IMR-90 (cell line): ENCODE data around the gene ELP4. TPM values are rescaled to one million over a fixed set of nuclear protein-coding genes. Genes with fewer than 3 reads are reported as not detected.

ENCODE experiments used
- ATAC-seq: fragments of 200-7000 bp; cut with Tn5 transposase; 2 replicates; pipeline ENCODE4 v1.9.1; 2020; ENCODE audit warnings: low read depth, mild to moderate bottlenecking, moderate library complexity
- BruUV-seq: library from RNA; stranded (reverse); fragments of 400-500 nt; replicated peaks from 2 replicates; lab custom pipeline; 2021; lab: Mats Ljungman, UMichigan
- CTCF ChIA-PET: fragments of 300-600 bp; formaldehyde crosslinking; extraction: SDS; loops from one replicate; lab custom pipeline; 2021; ENCODE audit warnings: antibody characterized with exemption; lab: Yijun Ruan, JAX
- POLR2A ChIA-PET: fragments of 300-600 bp; sonication (Branson Sonifier 250); formaldehyde crosslinking; loops from one replicate; lab custom pipeline; 2022; ENCODE audit warnings: antibody characterized with exemption; ENCODE audit not compliant: unreplicated experiment; lab: Charles Lee
- DNase-seq: peaks from one replicate; pipeline ENCODE4 v3.0.0; 2013
- H2AFZ ChIP-seq: replicated peaks from 2 replicates; pipeline ENCODE3; 2013; ENCODE audit warnings: low read length, mild to moderate bottlenecking; ENCODE audit not compliant: poor library complexity
- H2AK5ac ChIP-seq: 2 replicates; pipeline ENCODE4 v1.6.1; 2013; ENCODE audit warnings: low read depth, low read length, inconsistent platforms
- H2AK9ac ChIP-seq: replicated peaks from 2 replicates; pipeline ENCODE3; 2013; ENCODE audit warnings: mild to moderate bottlenecking, low read depth, low read length, moderate library complexity; ENCODE audit not compliant: poor library complexity
- H2BK120ac ChIP-seq: 2 replicates; pipeline ENCODE4 v1.6.1; 2013; ENCODE audit warnings: low read depth, low read length, inconsistent platforms
- H2BK15ac ChIP-seq: 3 replicates; pipeline ENCODE4 v1.6.1; 2013; ENCODE audit warnings: low read depth, low read length, inconsistent platforms
- H2BK20ac ChIP-seq: 2 replicates; pipeline ENCODE4 v1.6.1; 2013; ENCODE audit warnings: low read depth, mild to moderate bottlenecking, inconsistent platforms, low read length, moderate library complexity
- H2BK5ac ChIP-seq: 2 replicates; pipeline ENCODE4 v1.6.1; 2013; ENCODE audit warnings: mild to moderate bottlenecking, low read depth, low read length, inconsistent platforms; ENCODE audit not compliant: poor library complexity, severe bottlenecking
- H3K14ac ChIP-seq: replicated peaks from 2 replicates; pipeline ENCODE4 v1.6.1; 2013; ENCODE audit warnings: low read depth, low read length, inconsistent platforms
- H3K18ac ChIP-seq: 2 replicates; pipeline ENCODE4 v1.6.1; 2013; ENCODE audit warnings: low read depth, low read length, control low read depth
- H3K23ac ChIP-seq: 2 replicates; pipeline ENCODE4 v1.6.1; 2013; ENCODE audit warnings: low read depth, low read length, inconsistent platforms
- H3K27ac ChIP-seq: 2 replicates; pipeline ENCODE4 v1.5.1; 2013; ENCODE audit warnings: mild to moderate bottlenecking, control low read depth, low read length; ENCODE audit not compliant: insufficient read depth
- H3K27me3 ChIP-seq: 2 replicates; pipeline ENCODE4 v1.6.1; 2013; ENCODE audit warnings: low read length; ENCODE audit not compliant: control insufficient read depth, insufficient read depth
- H3K36me3 ChIP-seq: 2 replicates; pipeline ENCODE4 v1.6.1; 2013; ENCODE audit warnings: low read length, mixed read lengths; ENCODE audit not compliant: control insufficient read depth, insufficient read depth
- H3K4ac ChIP-seq: 2 replicates; pipeline ENCODE4 v1.6.1; 2013; ENCODE audit warnings: low read depth, low read length, inconsistent platforms
- H3K4me1 ChIP-seq: 2 replicates; pipeline ENCODE4 v1.6.1; 2013; ENCODE audit warnings: low read length, mixed read lengths; ENCODE audit not compliant: control insufficient read depth, insufficient read depth
- H3K4me2 ChIP-seq: 2 replicates; pipeline ENCODE4 v1.6.1; 2013; ENCODE audit warnings: low read depth, mild to moderate bottlenecking, control low read depth, low read length, moderate library complexity
- H3K4me3 ChIP-seq: 2 replicates; pipeline ENCODE4 v1.5.1; 2013; ENCODE audit warnings: low read depth, mild to moderate bottlenecking, control low read depth, low read length, moderate library complexity; ENCODE audit not compliant: insufficient read depth
- H3K56ac ChIP-seq: 2 replicates; pipeline ENCODE4 v1.6.1; 2013; ENCODE audit warnings: low read length, inconsistent platforms; ENCODE audit not compliant: insufficient read depth; ENCODE audit errors: extremely low read depth
- H3K79me1 ChIP-seq, 2 experiments: 2 replicates each; pipeline ENCODE4 v1.6.1; 2013; ENCODE audit warnings: low read length in 2 of 2, inconsistent platforms in 1 of 2, low read depth in 1 of 2
- H3K9ac ChIP-seq: 2 replicates; pipeline ENCODE4 v1.6.1; 2013; ENCODE audit warnings: low read depth, low read length, control low read depth
- H3K9me1 ChIP-seq: 2 replicates; pipeline ENCODE4 v1.6.1; 2013; ENCODE audit warnings: low read length, inconsistent platforms; ENCODE audit not compliant: insufficient read depth
- H3K9me3 ChIP-seq: 2 replicates; pipeline ENCODE4 v1.6.1; 2013; ENCODE audit warnings: low read length; ENCODE audit not compliant: control insufficient read depth, insufficient read depth
- H4K20me1 ChIP-seq: 2 replicates; pipeline ENCODE4 v1.6.1; 2013; ENCODE audit warnings: low read length, inconsistent platforms; ENCODE audit not compliant: insufficient read depth
- H4K5ac ChIP-seq: 2 replicates; pipeline ENCODE4 v1.6.1; 2013; ENCODE audit warnings: mild to moderate bottlenecking, low read depth, low read length, control low read depth
- H4K8ac ChIP-seq, 2 experiments: 2 replicates each; pipeline ENCODE4 v1.6.1; 2013; ENCODE audit warnings: low read depth in 2 of 2, low read length in 2 of 2, control low read depth in 1 of 2, inconsistent platforms in 1 of 2
- H4K91ac ChIP-seq: 2 replicates; pipeline ENCODE4 v1.6.1; 2013; ENCODE audit warnings: low read depth, low read length, inconsistent platforms; ENCODE audit not compliant: insufficient read depth
- CEBPB ChIP-seq: IDR thresholded peaks from 2 replicates; pipeline ENCODE4 v1.6.1; 2012; ENCODE audit warnings: low read depth, low read length, improper control_type of control experiment
- ELK1 ChIP-seq: fragments of 150-350 bp; IDR thresholded peaks from 2 replicates; pipeline ENCODE4 v1.6.1; 2016; ENCODE audit warnings: low read depth, mild to moderate bottlenecking, low read length, moderate library complexity, borderline replicate concordance
- MAZ ChIP-seq: IDR thresholded peaks from 2 replicates; pipeline ENCODE4 v1.6.1; 2012; ENCODE audit warnings: low read depth, mild to moderate bottlenecking, low read length, improper control_type of control experiment, moderate library complexity, borderline replicate concordance
- MXI1 ChIP-seq: IDR thresholded peaks from 2 replicates; pipeline ENCODE4 v1.6.1; 2012; ENCODE audit warnings: low read depth, mild to moderate bottlenecking, low read length, moderate library complexity, borderline replicate concordance
- SMC3 ChIP-seq: fragments of 150-350 bp; IDR thresholded peaks from 2 replicates; pipeline ENCODE4 v1.6.1; 2016; ENCODE audit warnings: low read depth, mild to moderate bottlenecking, antibody characterized with exemption, low read length, moderate library complexity
- WGBS, 2 experiments: methylation state at CpG; one replicate each; pipeline versions ENCODE4 v1.1.5 to v1.1.7; 2013; ENCODE audit warnings: missing lambda C conversion rate in 2 of 2; ENCODE audit not compliant: insufficient read length in 1 of 2; ENCODE audit errors: extremely low coverage in 2 of 2; 5-methylcytosine and 5-hydroxymethylcytosine counted together
- dilution Hi-C: fragments of 300-500 bp; cut with HindIII; formaldehyde crosslinking; loops from one replicate; pipeline ENCODE4 v1.14.3; 2018; ENCODE audit warnings: low sequenced_read_pairs; ENCODE audit not compliant: unreplicated experiment
- in situ Hi-C: fragments of 300-500 bp; cut with MboI; formaldehyde crosslinking; loops from 3 replicates; pipeline ENCODE4 v1.14.3; 2019; ENCODE audit warnings: low sequenced_read_pairs, inconsistent platforms, mixed read lengths
- intact Hi-C: fragments of 100-400 bp; cut with micrococcal nuclease; formaldehyde crosslinking; loops from 2 replicates; pipeline ENCODE4 v1.10.0; 2022
- polyA plus RNA-seq, 3 experiments: library from polyadenylated mRNA; depleted of rRNA; stranded (reverse); fragments of >200 nt; gene quantifications; 2 replicates each; pipeline ENCODE4 v1.2.3, GENCODE V29; 2012; ENCODE audit warnings: low replicate concordance in 1 of 3
- total RNA-seq: library from RNA; depleted of rRNA; stranded (reverse); fragments of >200 nt; gene quantifications from 2 replicates; pipeline ENCODE4 v1.2.3, GENCODE V29; 2012

Gene ELP4
- total and polyA plus RNA-seq, 2 of the 4 experiments (the other 2 are of a cell fraction) = 8.4 to 20.4 TPM

GRCh38 chr11:31712851-31713250 is 203.3 kb downstream of the ELP4 start:
- intact Hi-C loops (no loop called here), in situ Hi-C loops (no loop called here), dilution Hi-C loops (no loop called here)
- Histone ChIP-seq H4K5ac (no peak overlapping the region), H3K4me2 (no peak overlapping the region), H2AK9ac (no peak overlapping the region), H3K9me3 (no peaks in the 10 kb centered on the region), H2BK15ac (no peak overlapping the region), H2AFZ (no peak overlapping the region), H2BK5ac (no peak overlapping the region), H3K27me3 (no peaks in the 10 kb centered on the region), H2BK120ac (no peak overlapping the region), H4K91ac (no peak overlapping the region), H3K36me3 (no peaks in the 10 kb centered on the region), H3K14ac (no peak overlapping the region), H4K20me1 (no peaks in the 10 kb centered on the region), H3K56ac (no peak overlapping the region), H3K4me1 (no peaks in the 10 kb centered on the region), H3K18ac (no peak overlapping the region), H3K79me1 (no peaks in the 10 kb centered on the region), H3K27ac (no peak overlapping the region), H3K23ac (no peak overlapping the region), H2BK20ac (no peak overlapping the region), H4K8ac (no peak overlapping the region), H2AK5ac (no peak overlapping the region), H3K9me1 (no peaks in the 10 kb centered on the region), H3K4me3 (no peak overlapping the region), H3K9ac (no peak overlapping the region), H3K4ac (no peak overlapping the region)
- CTCF ChIA-PET = no interaction called here
- DNase-seq (no peak), ATAC-seq (no peak)
- TF ChIP-seq MAZ (no peak), CEBPB (no peak), SMC3 (no peak), MXI1 (no peak), ELK1 (no peak)
- no TSS peak for BruUV-seq
- no CpG with 5 or more reads among the region's 2 CpGs for WGBS, 2 experiments
- POLR2A ChIA-PET = no interaction called here
